ENCODE measurements around the gene GJA3.

DNA sequence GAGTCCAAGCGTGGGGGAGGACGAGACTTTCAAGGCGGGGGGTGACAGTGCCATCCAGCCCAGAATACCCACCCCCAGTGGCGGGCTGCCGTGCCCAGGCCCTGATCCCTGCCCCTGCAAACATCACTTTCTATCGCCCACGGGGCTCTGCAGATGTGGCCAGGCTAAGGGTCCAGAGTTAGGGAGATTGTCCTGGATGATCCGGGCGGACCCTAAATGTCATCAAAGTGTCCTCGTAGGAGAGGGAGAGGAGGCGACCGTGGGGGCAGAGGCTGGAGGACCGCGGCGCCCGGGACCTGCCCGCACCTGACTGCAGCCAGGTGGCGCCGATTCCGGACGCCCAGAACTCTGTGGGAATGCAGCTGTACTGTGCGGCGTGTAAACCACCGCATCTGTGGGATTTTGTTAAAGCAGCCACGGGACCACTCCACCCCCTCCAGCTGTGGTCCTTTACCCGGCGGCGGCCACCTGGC is 32.4 kb downstream of the GJA3 start:
- TF ChIP-seq ZNF699 (CRISPR knock-in tag; IDR thresholded peaks at IDR 0.05; ENCODE audit: insufficient replicate concordance) (no peak), PHB (CRISPR knock-in tag; IDR thresholded peaks at IDR 0.05) (no peak), GATAD2A (IDR thresholded peaks at IDR 0.05) (no peak), SNIP1 (IDR thresholded peaks at IDR 0.05; ENCODE audit: low read depth) (no peak)
